ENCODE data around the gene MRPL32.

DNA sequence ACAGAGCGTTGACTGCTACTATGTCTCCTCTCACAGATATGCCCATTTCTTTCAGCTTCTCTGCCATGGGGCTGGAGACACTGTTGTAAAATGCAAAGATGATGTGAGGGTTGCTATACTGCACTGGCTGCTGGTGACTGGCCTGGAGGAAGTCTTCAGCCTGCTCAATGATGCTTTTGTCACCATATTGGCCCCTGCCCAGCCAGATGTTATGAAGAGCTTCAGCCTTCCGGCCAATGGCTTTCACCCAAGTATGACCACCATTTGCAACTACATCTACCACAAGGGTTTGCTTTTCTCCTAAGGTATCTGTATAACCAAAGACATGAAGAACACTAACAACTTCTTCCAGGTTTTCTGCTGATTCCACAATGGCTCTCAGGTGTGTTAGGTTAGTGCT lies 21.9 kb upstream of the MRPL32 start:
- TF ChIP-seq, protein P1, sequence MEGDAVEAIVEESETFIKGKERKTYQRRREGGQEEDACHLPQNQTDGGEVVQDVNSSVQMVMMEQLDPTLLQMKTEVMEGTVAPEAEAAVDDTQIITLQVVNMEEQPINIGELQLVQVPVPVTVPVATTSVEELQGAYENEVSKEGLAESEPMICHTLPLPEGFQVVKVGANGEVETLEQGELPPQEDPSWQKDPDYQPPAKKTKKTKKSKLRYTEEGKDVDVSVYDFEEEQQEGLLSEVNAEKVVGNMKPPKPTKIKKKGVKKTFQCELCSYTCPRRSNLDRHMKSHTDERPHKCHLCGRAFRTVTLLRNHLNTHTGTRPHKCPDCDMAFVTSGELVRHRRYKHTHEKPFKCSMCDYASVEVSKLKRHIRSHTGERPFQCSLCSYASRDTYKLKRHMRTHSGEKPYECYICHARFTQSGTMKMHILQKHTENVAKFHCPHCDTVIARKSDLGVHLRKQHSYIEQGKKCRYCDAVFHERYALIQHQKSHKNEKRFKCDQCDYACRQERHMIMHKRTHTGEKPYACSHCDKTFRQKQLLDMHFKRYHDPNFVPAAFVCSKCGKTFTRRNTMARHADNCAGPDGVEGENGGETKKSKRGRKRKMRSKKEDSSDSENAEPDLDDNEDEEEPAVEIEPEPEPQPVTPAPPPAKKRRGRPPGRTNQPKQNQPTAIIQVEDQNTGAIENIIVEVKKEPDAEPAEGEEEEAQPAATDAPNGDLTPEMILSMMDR (conservative IDR thresholded peaks at IDR 0.05; ENCODE audit: low read depth, low read length), result no peak
- no peak for TF ChIP-seq EZH2 (IDR thresholded peaks at IDR 0.05; ENCODE audit: borderline replicate concordance, low read depth, low read length, poor library complexity, severe bottlenecking)

Data from A673 (cell line).